HepG2 (cell line): ENCODE results near the gene DIPK1A. TPM values are rescaled to one million over a fixed set of nuclear protein-coding genes. Genes with fewer than 3 reads are reported as not detected.
A peak's percentile ranks its signal among the peaks of the same experiment; 100 is the strongest.

Experiments
- ARID5B ChIP-seq: IDR thresholded peaks from 2 replicates; pipeline ENCODE4 v1.4.0; 2020; ENCODE audit warnings: mild to moderate bottlenecking, missing genetic modification reagents
- FOXC1 ChIP-seq: sonication (generic); formaldehyde crosslinking; IDR thresholded peaks from 2 replicates; pipeline ENCODE4 v1.8.0; 2022; ENCODE audit warnings: mild to moderate bottlenecking, missing genetic modification reagents, borderline replicate concordance
- GABPB1 ChIP-seq: IDR thresholded peaks from 2 replicates; pipeline ENCODE4 v1.6.1; 2016; ENCODE audit warnings: mild to moderate bottlenecking, missing genetic modification reagents, moderate library complexity, missing compliant biosample characterization
- HNF1B ChIP-seq: sonication (generic); formaldehyde crosslinking; IDR thresholded peaks from 2 replicates; pipeline ENCODE4 v1.5.1; 2020; ENCODE audit warnings: mild to moderate bottlenecking, moderate library complexity, missing genetic modification reagents
- PHF21A ChIP-seq: sonication (generic); formaldehyde crosslinking; IDR thresholded peaks from 2 replicates; pipeline ENCODE4 v1.5.0; 2020; ENCODE audit warnings: mild to moderate bottlenecking, missing genetic modification reagents
- RFXAP ChIP-seq: sonication (generic); formaldehyde crosslinking; IDR thresholded peaks from 2 replicates; pipeline ENCODE4 v1.4.0; 2020; ENCODE audit warnings: missing genetic modification reagents, borderline replicate concordance
- SAP130 ChIP-seq: IDR thresholded peaks from 2 replicates; pipeline ENCODE4 v1.6.1; 2016; ENCODE audit warnings: low read depth
- ZBTB26 ChIP-seq: IDR thresholded peaks from 2 replicates; pipeline ENCODE4 v1.6.1; 2016; ENCODE audit warnings: missing compliant biosample characterization, missing genetic modification reagents, borderline replicate concordance
- ZFAT ChIP-seq: sonication (generic); formaldehyde crosslinking; conservative IDR thresholded peaks from 2 replicates; pipeline ENCODE4 v1.8.1; 2023; ENCODE audit warnings: missing genetic modification reagents, inconsistent platforms
- ZFX ChIP-seq: sonication (generic); formaldehyde crosslinking; IDR thresholded peaks from 2 replicates; pipeline ENCODE4 v1.4.0; 2020; ENCODE audit warnings: mild to moderate bottlenecking, low read depth, missing genetic modification reagents, moderate library complexity
- ZGPAT ChIP-seq: IDR thresholded peaks from 2 replicates; pipeline ENCODE4 v1.6.1; 2016; ENCODE audit warnings: mild to moderate bottlenecking
- ZNF430 ChIP-seq: sonication (generic); formaldehyde crosslinking; IDR thresholded peaks from 2 replicates; pipeline ENCODE4 v1.9.0; 2021; ENCODE audit warnings: mild to moderate bottlenecking, missing genetic modification reagents
- ZNF512B ChIP-seq: sonication (generic); formaldehyde crosslinking; IDR thresholded peaks from 2 replicates; pipeline ENCODE4 v1.5.1; 2020; ENCODE audit warnings: missing genetic modification reagents, mild to moderate bottlenecking, borderline replicate concordance
- ZNF543 ChIP-seq: sonication (generic); formaldehyde crosslinking; IDR thresholded peaks from 2 replicates; pipeline ENCODE4 v1.4.0; 2020; ENCODE audit warnings: mild to moderate bottlenecking, missing genetic modification reagents
- polyA plus RNA-seq, 8 experiments: library from polyadenylated mRNA; depleted of rRNA in 3 of 8; stranded (reverse) in 7 of 8; unstranded in 1 of 8; fragments of >200 nt; fragmentation: Illumina TruSeq in 4 of 8; extraction: Trizol in 4 of 8; gene quantifications; 2 replicates each; pipeline versions ENCODE4 v1.2.1 to v1.2.3, GENCODE V29; 2011 to 2016; ENCODE audit warnings: low read depth in 4 of 8, missing spikeins in 1 of 8, mixed read lengths in 1 of 8; ENCODE audit not compliant: insufficient read depth in 1 of 8
- total RNA-seq, 5 experiments: library from RNA; depleted of rRNA; stranded (reverse); fragments of >200 nt; fragmentation: Illumina TruSeq; extraction: Trizol; gene quantifications; 2 replicates each; pipeline ENCODE4 v1.2.3, GENCODE V29; 2016; ENCODE audit warnings: low read depth in 1 of 5
- TF ChIP-seq, protein P1 (sequence below): sonication (generic); formaldehyde crosslinking; IDR thresholded peaks from 2 replicates; pipeline ENCODE4 v1.4.0; 2020; ENCODE audit warnings: missing genetic modification reagents

The DIPK1A gene
- total and polyA plus RNA-seq, 2 of the 13 experiments (the other 11 are each of a cell fraction or from before 2014, with no cell fraction given), result 8.4 TPM

DNA sequence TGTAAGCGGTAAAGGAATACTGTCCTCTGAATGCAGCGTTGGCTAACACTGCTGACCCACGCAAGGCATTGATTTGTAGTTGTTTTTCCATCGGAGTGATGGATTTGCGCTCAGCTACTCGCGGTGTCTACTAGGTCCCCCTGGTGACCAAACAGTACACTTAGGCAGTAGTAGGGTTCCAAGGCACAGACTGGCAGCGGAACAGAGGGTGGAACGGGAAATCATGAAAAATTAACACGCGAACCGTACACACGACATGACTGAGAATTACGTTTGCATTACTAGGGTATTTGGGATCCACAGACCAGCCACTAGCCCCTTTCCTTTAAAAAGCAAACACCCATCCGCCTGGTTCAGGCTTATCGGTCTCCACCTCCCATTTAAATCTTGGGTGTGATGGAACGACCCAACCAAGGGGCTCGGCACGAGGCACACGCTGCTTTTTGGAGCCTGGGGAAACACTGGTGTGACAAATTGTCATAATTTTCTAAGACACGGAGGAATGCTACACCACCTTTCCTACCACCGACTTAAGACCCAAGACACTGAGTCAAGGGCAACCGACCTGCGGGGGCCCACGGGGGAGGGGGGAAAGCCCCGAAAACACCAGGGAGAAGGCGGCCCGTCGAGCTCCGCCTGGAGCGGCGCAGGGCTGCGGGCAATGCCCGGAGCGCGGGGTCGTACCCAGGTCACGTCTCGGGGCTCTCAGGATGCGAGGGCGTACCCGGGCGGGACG is 699 bp downstream of the DIPK1A start (continued):
- peak; percentile 42; the same call in 1 of the 2 replicates for TF ChIP-seq ZBTB26 (CRISPR knock-in tag)
- TF ChIP-seq ZNF512B, result peak; percentile 70; the same call in 1 of the 2 replicates
- TF ChIP-seq RFXAP (CRISPR knock-in tag), result peak; percentile 61; the same call in 1 of the 2 replicates
- TF ChIP-seq GABPB1 (CRISPR knock-in tag), result peak; percentile 48; the same call in 1 of the 2 replicates
- TF ChIP-seq, protein P1, sequence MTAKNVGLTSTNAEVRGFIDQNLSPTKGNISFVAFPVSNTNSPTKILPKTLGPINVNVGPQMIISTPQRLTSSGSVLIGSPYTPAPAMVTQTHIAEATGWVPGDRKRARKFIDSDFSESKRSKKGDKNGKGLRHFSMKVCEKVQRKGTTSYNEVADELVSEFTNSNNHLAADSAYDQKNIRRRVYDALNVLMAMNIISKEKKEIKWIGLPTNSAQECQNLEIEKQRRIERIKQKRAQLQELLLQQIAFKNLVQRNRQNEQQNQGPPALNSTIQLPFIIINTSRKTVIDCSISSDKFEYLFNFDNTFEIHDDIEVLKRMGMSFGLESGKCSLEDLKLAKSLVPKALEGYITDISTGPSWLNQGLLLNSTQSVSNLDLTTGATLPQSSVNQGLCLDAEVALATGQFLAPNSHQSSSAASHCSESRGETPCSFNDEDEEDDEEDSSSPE (CRISPR knock-in tag), result peak; percentile 27; the same call in 1 of the 2 replicates
- 0 out of 2 replicates have a peak, but pooled peaks have one; percentile 28 for TF ChIP-seq ZFAT
- TF ChIP-seq ARID5B (CRISPR knock-in tag), result peak; percentile 54
- peak; percentile 44 for TF ChIP-seq ZGPAT
- TF ChIP-seq ZNF543 (CRISPR knock-in tag), result no peak
- peak; percentile 27; the same call in 1 of the 2 replicates for TF ChIP-seq ZFX (CRISPR knock-in tag)
- TF ChIP-seq HNF1B (CRISPR knock-in tag), result 0 out of 2 replicates have a peak, but pooled peaks have one; percentile 46
- TF ChIP-seq PHF21A, result peak; percentile 72; the same call in 1 of the 2 replicates
- peak; percentile 65 for TF ChIP-seq SAP130
- 0 out of 2 replicates have a peak, but pooled peaks have one; percentile 29 for TF ChIP-seq ZNF430 (CRISPR knock-in tag)
- 0 out of 2 replicates have a peak, but pooled peaks have one; percentile 28 for TF ChIP-seq FOXC1 (CRISPR knock-in tag)
